AG08395 (cell line): ENCODE results near the gene HIP1.
A peak's percentile ranks its signal among the peaks of the same experiment; 100 is the strongest.
"Not testable (repeated sequence)": the region's sequence is repeated elsewhere in the genome, so short reads cannot be mapped to it uniquely, and the experiment has no call there.

Source experiments
- DNase-seq: peaks from one replicate; pipeline ENCODE4 v3.0.0; 2012; ENCODE audit warnings: mixed read lengths, low spot score

Gene HIP1

GRCh38 chr7:75739796-75740672, 1.3 kb upstream of the HIP1 start:
- no peak for DNase-seq

- DNase-seq, result peak; percentile 99
Observed at GRCh38 chr7:75738975-75739795, 444 bp upstream of the HIP1 start.

GRCh38 chr7:75737856-75738603, 711 bp downstream of the HIP1 start:
- no peak for DNase-seq

GRCh38 chr7:75735581-75736350, 3.0 kb downstream of the HIP1 start:
- no peak for DNase-seq

- DNase-seq, result no peak
Observed at GRCh38 chr7:75734586-75735458, 3.9 kb downstream of the HIP1 start.

- DNase-seq, result peak; percentile 92
Observed at GRCh38 chr7:75732764-75733630, 5.7 kb downstream of the HIP1 start.

- DNase-seq, result no peak
Observed at GRCh38 chr7:75732016-75732521, 6.7 kb downstream of the HIP1 start.

- no peak for DNase-seq
Observed at GRCh38 chr7:75729851-75730274, 8.9 kb downstream of the HIP1 start.

- no peak for DNase-seq
Observed at GRCh38 chr7:75727881-75728593, 10.7 kb downstream of the HIP1 start.

- DNase-seq, result not testable (repeated sequence)
Observed at GRCh38 chr7:75727351-75727750, 11.4 kb downstream of the HIP1 start.

- DNase-seq, result no peak
Observed at GRCh38 chr7:75725306-75725705, 13.4 kb downstream of the HIP1 start.

- DNase-seq, result no peak
Observed at GRCh38 chr7:75723444-75723843, 15.3 kb downstream of the HIP1 start.

GRCh38 chr7:75722373-75722772, 16.4 kb downstream of the HIP1 start:
- no peak for DNase-seq

- not testable (repeated sequence) for DNase-seq
Observed at GRCh38 chr7:75721922-75722321, 16.8 kb downstream of the HIP1 start.

GRCh38 chr7:75721426-75721825, 17.3 kb downstream of the HIP1 start:
- no peak for DNase-seq

GRCh38 chr7:75719626-75720025, 19.1 kb downstream of the HIP1 start:
- DNase-seq, result no peak

- DNase-seq, result no peak
Observed at GRCh38 chr7:75718390-75719031, 20.2 kb downstream of the HIP1 start.

- not testable (repeated sequence) for DNase-seq
Observed at GRCh38 chr7:75717746-75718145, 21.0 kb downstream of the HIP1 start.
